Adrenal gland (tissue), 5 donors: ENCODE results near the gene ACSS3.

ENCODE experiments used
- CTCF ChIP-seq, 6 experiments: fragments of 450-650 bp in 4 of 6; fragments of 200-600 bp in 2 of 6; sonication (generic) in 1 of 6; IDR thresholded peaks; 1 replicate in 5 of 6; 2 replicates in 1 of 6; pipeline versions ENCODE4 v1.5.1 to v1.8.0; 2016 to 2021; ENCODE audit warnings: antibody characterized with exemption in 6 of 6, mild to moderate bottlenecking in 2 of 6, moderate library complexity in 1 of 6
- POLR2A ChIP-seq, 2 donors: fragments of 450-650 bp; IDR thresholded peaks; one replicate each; pipeline ENCODE4 v1.6.1; 2017; ENCODE audit warnings: antibody characterized with exemption in 2 of 2, mild to moderate bottlenecking in 2 of 2, moderate library complexity in 1 of 2
- donor health status: DM: no; HTN: no; CAD: no.

- TF ChIP-seq POLR2A (IDR thresholded peaks at IDR 0.05), result no peak
- TF ChIP-seq CTCF (IDR thresholded peaks at IDR 0.05), result no peak
Measured at GRCh38 chr12:81123611-81124010, 45.7 kb downstream of the ACSS3 start.
